Measurements from ENCODE around the gene WDR7.

GRCh38 chr18:57080479-57080878 is 429.3 kb downstream of the WDR7 start:
- no peak for TF ChIP-seq POLR2A (IDR thresholded peaks at IDR 0.05; ENCODE audit: low read depth)
- TF ChIP-seq, protein P1, sequence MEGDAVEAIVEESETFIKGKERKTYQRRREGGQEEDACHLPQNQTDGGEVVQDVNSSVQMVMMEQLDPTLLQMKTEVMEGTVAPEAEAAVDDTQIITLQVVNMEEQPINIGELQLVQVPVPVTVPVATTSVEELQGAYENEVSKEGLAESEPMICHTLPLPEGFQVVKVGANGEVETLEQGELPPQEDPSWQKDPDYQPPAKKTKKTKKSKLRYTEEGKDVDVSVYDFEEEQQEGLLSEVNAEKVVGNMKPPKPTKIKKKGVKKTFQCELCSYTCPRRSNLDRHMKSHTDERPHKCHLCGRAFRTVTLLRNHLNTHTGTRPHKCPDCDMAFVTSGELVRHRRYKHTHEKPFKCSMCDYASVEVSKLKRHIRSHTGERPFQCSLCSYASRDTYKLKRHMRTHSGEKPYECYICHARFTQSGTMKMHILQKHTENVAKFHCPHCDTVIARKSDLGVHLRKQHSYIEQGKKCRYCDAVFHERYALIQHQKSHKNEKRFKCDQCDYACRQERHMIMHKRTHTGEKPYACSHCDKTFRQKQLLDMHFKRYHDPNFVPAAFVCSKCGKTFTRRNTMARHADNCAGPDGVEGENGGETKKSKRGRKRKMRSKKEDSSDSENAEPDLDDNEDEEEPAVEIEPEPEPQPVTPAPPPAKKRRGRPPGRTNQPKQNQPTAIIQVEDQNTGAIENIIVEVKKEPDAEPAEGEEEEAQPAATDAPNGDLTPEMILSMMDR (IDR thresholded peaks at IDR 0.05) = no peak
- TF ChIP-seq EP300 (IDR thresholded peaks at IDR 0.05) = no peak
- TF ChIP-seq POLR2AphosphoS5 (IDR thresholded peaks at IDR 0.05) = no peak
